ENCODE measurements around the gene KIF18B. TPM values are rescaled to one million over a fixed set of nuclear protein-coding genes. Genes with fewer than 3 reads are reported as not detected.
A peak's percentile ranks its signal among the peaks of the same experiment; 100 is the strongest.

The KIF18B gene

DNA sequence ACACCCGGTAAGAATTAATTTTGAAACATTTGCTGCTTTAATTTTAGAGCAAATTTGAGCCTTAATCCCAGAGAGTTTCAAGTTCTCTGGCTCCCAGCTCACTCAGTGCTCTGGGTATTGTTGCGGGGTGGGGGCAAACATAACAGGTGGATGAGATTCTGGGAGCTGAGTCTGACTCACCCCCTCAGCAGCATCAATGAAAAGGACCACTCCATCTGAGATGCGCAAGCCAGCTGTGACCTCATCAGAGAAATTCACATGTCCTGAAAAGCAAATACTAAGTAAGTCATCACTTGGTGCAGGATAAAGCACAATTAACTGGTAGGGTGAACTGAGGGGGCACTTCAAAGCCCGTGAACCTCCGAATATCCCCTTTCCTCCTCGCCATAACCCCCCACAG is 68.2 kb downstream of the KIF18B start:
- no CpG with 5 or more reads among the region's 6 CpGs for whole genome bisulfite sequencing (ENCODE audit: extremely low coverage, insufficient coverage, low lambda C conversion rate)
- no peak overlapping the region for H2BK5ac ChIP-seq (ENCODE audit: low read length)
- no peak overlapping the region for H2BK15ac ChIP-seq (replicated peaks; ENCODE audit: low read depth)
- no peak overlapping the region for H4K5ac ChIP-seq (ENCODE audit: low read length)
- H3K4me3 ChIP-seq (ENCODE audit: low read length): no peak overlapping the region
- no peaks in the 10 kb centered on the region for H3K4me1 ChIP-seq (ENCODE audit: control insufficient read depth, low read depth, low read length)
- H3K4me2 ChIP-seq (ENCODE audit: low read length): no peak overlapping the region
- no peak overlapping the region for H2AK5ac ChIP-seq (ENCODE audit: low read length)
- peaks cover 6% of the 10 kb centered on the region for H3K36me3 ChIP-seq (ENCODE audit: control insufficient read depth, insufficient read depth, low read length)
- no peaks in the 10 kb centered on the region for H3K27me3 ChIP-seq (ENCODE audit: insufficient read depth, low read length, poor library complexity)
- no peak for DNase-seq
- H3K27ac ChIP-seq (ENCODE audit: low read depth, low read length): peak overlapping the region; percentile 6
- H2BK120ac ChIP-seq (ENCODE audit: low read depth, low read length): no peak overlapping the region
- H4K8ac ChIP-seq (ENCODE audit: low read depth, low read length): no peak overlapping the region
- H3K23ac ChIP-seq (ENCODE audit: low read length): no peak overlapping the region
- no peak overlapping the region for H3K4ac ChIP-seq (ENCODE audit: low read depth, low read length)
- no peak overlapping the region for H3K9ac ChIP-seq (ENCODE audit: low read length)
- no peaks in the 10 kb centered on the region for H3K79me2 ChIP-seq (ENCODE audit: control insufficient read depth, insufficient read depth, low read length)
- H3K56ac ChIP-seq (ENCODE audit: low read length): no peak overlapping the region
- no peaks in the 10 kb centered on the region for H3K79me1 ChIP-seq (ENCODE audit: low read length)
- no peak overlapping the region for H3K18ac ChIP-seq (ENCODE audit: low read length)

DNA sequence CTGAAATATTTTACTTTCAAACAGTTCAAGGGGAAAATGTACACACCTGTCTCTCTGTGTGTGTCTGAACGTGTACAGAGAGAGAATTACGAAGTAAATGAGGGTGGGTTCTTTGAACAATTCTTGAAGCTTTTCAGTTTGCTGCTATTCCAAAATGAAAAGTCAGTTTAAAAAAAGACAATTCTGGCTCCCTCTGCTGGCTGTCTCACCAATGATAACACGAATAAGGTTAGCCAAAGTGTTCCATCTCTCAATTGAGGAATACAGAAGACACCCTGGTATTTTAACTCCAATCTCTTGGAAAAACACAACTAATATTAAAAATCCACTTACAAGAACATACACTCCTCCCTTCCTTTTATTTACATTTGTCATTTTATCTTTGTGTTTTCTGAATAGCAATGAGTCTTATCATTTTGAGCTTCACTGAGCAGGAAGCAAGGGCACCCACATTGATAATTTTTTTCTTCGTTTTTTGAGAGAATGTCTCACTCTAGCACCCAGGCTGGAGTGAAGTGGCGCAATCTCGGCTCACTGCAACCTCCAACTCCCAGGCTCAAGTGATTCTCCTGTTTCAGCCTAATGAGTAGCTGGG is 68.8 kb downstream of the KIF18B start:
- no peak overlapping the region for H2AK5ac ChIP-seq (ENCODE audit: low read length)
- H3K27me3 ChIP-seq (ENCODE audit: insufficient read depth, low read length, poor library complexity): no peaks in the 10 kb centered on the region
- H2BK15ac ChIP-seq (replicated peaks; ENCODE audit: low read depth): no peak overlapping the region
- no peak overlapping the region for H3K18ac ChIP-seq (ENCODE audit: low read length)
- no peak overlapping the region for H4K8ac ChIP-seq (ENCODE audit: low read depth, low read length)
- no peaks in the 10 kb centered on the region for H3K4me1 ChIP-seq (ENCODE audit: control insufficient read depth, low read depth, low read length)
- no peak overlapping the region for H4K5ac ChIP-seq (ENCODE audit: low read length)
- no peak overlapping the region for H3K4ac ChIP-seq (ENCODE audit: low read depth, low read length)
- H3K9ac ChIP-seq (ENCODE audit: low read length): no peak overlapping the region
- WGBS (ENCODE audit: extremely low coverage, insufficient coverage, low lambda C conversion rate): no CpG with 5 or more reads among the region's 6 CpGs
- no peak overlapping the region for H2BK5ac ChIP-seq (ENCODE audit: low read length)
- H2BK120ac ChIP-seq (ENCODE audit: low read depth, low read length): no peak overlapping the region
- no peak overlapping the region for H3K23ac ChIP-seq (ENCODE audit: low read length)
- H3K36me3 ChIP-seq (ENCODE audit: control insufficient read depth, insufficient read depth, low read length): peaks cover 6% of the 10 kb centered on the region
- H3K4me2 ChIP-seq (ENCODE audit: low read length): no peak overlapping the region
- no peak overlapping the region for H3K4me3 ChIP-seq (ENCODE audit: low read length)
- H3K56ac ChIP-seq (ENCODE audit: low read length): no peak overlapping the region
- H3K27ac ChIP-seq (ENCODE audit: low read depth, low read length): no peak overlapping the region
- H3K79me2 ChIP-seq (ENCODE audit: control insufficient read depth, insufficient read depth, low read length): no peaks in the 10 kb centered on the region
- peak; percentile 20 for DNase-seq
- no peaks in the 10 kb centered on the region for H3K79me1 ChIP-seq (ENCODE audit: low read length)

DNA sequence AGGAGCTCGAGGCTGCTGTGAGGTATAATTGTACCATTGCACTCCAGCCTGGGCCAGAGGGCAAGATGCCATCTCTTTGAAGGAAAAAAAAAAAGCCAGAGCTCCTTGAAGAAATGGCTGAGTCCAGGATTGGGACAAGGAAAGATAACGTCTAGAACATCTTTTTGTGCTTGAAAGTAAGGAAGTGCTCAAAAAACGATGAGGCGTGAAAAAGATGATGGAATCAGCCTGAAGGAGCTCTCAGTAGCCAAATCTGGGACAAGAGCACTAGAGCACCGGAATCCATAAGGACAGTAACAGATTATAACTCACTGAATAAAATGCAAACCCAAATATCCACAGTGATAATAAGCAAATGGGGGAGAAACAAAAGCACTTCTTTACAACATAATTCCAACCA is 70.5 kb downstream of the KIF18B start:
- no peak overlapping the region for H3K23ac ChIP-seq (ENCODE audit: low read length)
- no peak overlapping the region for H3K4ac ChIP-seq (ENCODE audit: low read depth, low read length)
- H3K79me1 ChIP-seq (ENCODE audit: low read length): no peaks in the 10 kb centered on the region
- no peak overlapping the region for H3K4me3 ChIP-seq (ENCODE audit: low read length)
- H2AK5ac ChIP-seq (ENCODE audit: low read length): no peak overlapping the region
- no peak for DNase-seq
- H3K9ac ChIP-seq (ENCODE audit: low read length): no peak overlapping the region
- no peak overlapping the region for H4K8ac ChIP-seq (ENCODE audit: low read depth, low read length)
- H3K27ac ChIP-seq (ENCODE audit: low read depth, low read length): no peak overlapping the region
- no peak overlapping the region for H3K56ac ChIP-seq (ENCODE audit: low read length)
- H3K4me1 ChIP-seq (ENCODE audit: control insufficient read depth, low read depth, low read length): no peaks in the 10 kb centered on the region
- no peak overlapping the region for H2BK120ac ChIP-seq (ENCODE audit: low read depth, low read length)
- peaks cover 10% of the 10 kb centered on the region for H3K36me3 ChIP-seq (ENCODE audit: control insufficient read depth, insufficient read depth, low read length)
- H3K18ac ChIP-seq (ENCODE audit: low read length): no peak overlapping the region
- no peak overlapping the region for H4K5ac ChIP-seq (ENCODE audit: low read length)
- no peak overlapping the region for H2BK5ac ChIP-seq (ENCODE audit: low read length)
- no peak overlapping the region for H2BK15ac ChIP-seq (replicated peaks; ENCODE audit: low read depth)
- no peaks in the 10 kb centered on the region for H3K79me2 ChIP-seq (ENCODE audit: control insufficient read depth, insufficient read depth, low read length)
- H3K4me2 ChIP-seq (ENCODE audit: low read length): no peak overlapping the region
- H3K27me3 ChIP-seq (ENCODE audit: insufficient read depth, low read length, poor library complexity): no peaks in the 10 kb centered on the region
- no CpG with 5 or more reads among the region's 5 CpGs for WGBS (ENCODE audit: extremely low coverage, insufficient coverage, low lambda C conversion rate)

DNA sequence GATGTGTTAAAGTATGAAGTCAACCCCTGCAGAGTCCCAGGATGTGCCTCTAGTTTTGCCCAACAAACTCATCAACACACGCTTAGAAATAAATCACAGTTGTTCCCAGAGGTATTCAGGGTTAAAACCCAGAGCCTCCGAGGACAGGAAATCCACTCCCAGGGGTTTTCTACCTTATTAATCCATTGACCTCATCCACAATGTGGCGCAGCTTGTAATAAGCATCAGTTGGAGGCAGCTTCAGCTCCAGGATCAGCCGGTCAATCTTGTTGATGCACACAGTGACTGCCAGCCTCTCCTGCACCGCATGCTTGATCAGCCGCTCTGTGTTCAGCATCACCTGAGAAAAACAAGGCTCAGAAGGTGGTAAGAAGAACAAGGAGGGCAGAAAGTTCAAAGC is 71.8 kb downstream of the KIF18B start:
- no peak overlapping the region for H2BK5ac ChIP-seq (ENCODE audit: low read length)
- no peak overlapping the region for H4K8ac ChIP-seq (ENCODE audit: low read depth, low read length)
- no CpG with 5 or more reads among the region's 6 CpGs for WGBS (ENCODE audit: extremely low coverage, insufficient coverage, low lambda C conversion rate)
- H3K79me2 ChIP-seq (ENCODE audit: control insufficient read depth, insufficient read depth, low read length): no peaks in the 10 kb centered on the region
- H3K23ac ChIP-seq (ENCODE audit: low read length): no peak overlapping the region
- no peak overlapping the region for H2BK15ac ChIP-seq (replicated peaks; ENCODE audit: low read depth)
- H3K79me1 ChIP-seq (ENCODE audit: low read length): no peaks in the 10 kb centered on the region
- no peak overlapping the region for H3K56ac ChIP-seq (ENCODE audit: low read length)
- H3K27ac ChIP-seq (ENCODE audit: low read depth, low read length): no peak overlapping the region
- no peak overlapping the region for H3K18ac ChIP-seq (ENCODE audit: low read length)
- no peak overlapping the region for H3K4ac ChIP-seq (ENCODE audit: low read depth, low read length)
- no peak overlapping the region for H2BK120ac ChIP-seq (ENCODE audit: low read depth, low read length)
- H4K5ac ChIP-seq (ENCODE audit: low read length): no peak overlapping the region
- no peak overlapping the region for H3K4me2 ChIP-seq (ENCODE audit: low read length)
- H3K36me3 ChIP-seq (ENCODE audit: control insufficient read depth, insufficient read depth, low read length): peaks cover 14% of the 10 kb centered on the region
- no peaks in the 10 kb centered on the region for H3K27me3 ChIP-seq (ENCODE audit: insufficient read depth, low read length, poor library complexity)
- H3K4me3 ChIP-seq (ENCODE audit: low read length): no peak overlapping the region
- no peaks in the 10 kb centered on the region for H3K4me1 ChIP-seq (ENCODE audit: control insufficient read depth, low read depth, low read length)
- H2AK5ac ChIP-seq (ENCODE audit: low read length): no peak overlapping the region
- no peak for DNase-seq
- no peak overlapping the region for H3K9ac ChIP-seq (ENCODE audit: low read length)

Small RNAs within 50 kb of the gene (small RNA-seq; reads per million reads assigned to genes)
- gene AC015936.2 (ENCODE audit: insufficient read depth) (not detected), gene CCDC103 (ENCODE audit: insufficient read depth) (not detected), gene MIR6783 (ENCODE audit: insufficient read depth) (8.2 reads per million, percentile 83 among the genes with 10 or more reads in this experiment), gene RN7SL405P (ENCODE audit: insufficient read depth) (not detected)

All from mesendoderm (in vitro differentiated cells).